Measurements from ENCODE around the gene SLC25A39. TPM values are rescaled to one million over a fixed set of nuclear protein-coding genes. Genes with fewer than 3 reads are reported as not detected.
"Not testable (repeated sequence)": the region's sequence is repeated elsewhere in the genome, so short reads cannot be mapped to it uniquely, and the experiment has no call there.

Gene SLC25A39
- total RNA-seq, 1 experiment from 2014 or later, result 249 TPM

GRCh38 chr17:44356241-44356640, 31.6 kb upstream of the SLC25A39 start:
- in situ Hi-C loops (cut with HindIII; ENCODE audit: low pct_unique_long_range_greater_than_20kb, low sequenced_read_pairs), result no loop called here
- no peak for DNase-seq (ENCODE audit: low read depth)

- in situ Hi-C loops (cut with HindIII; ENCODE audit: low pct_unique_long_range_greater_than_20kb, low sequenced_read_pairs), result no loop called here
- no peak for DNase-seq (ENCODE audit: low read depth)
Observed at GRCh38 chr17:44355642-44356099, 31.0 kb upstream of the SLC25A39 start.

GRCh38 chr17:44354582-44355561, 30.2 kb upstream of the SLC25A39 start:
- DNase-seq (ENCODE audit: low read depth), result no peak
- in situ Hi-C loops (cut with HindIII; ENCODE audit: low pct_unique_long_range_greater_than_20kb, low sequenced_read_pairs), result no loop called here

- DNase-seq (ENCODE audit: low read depth), result no peak
Observed at GRCh38 chr17:44353672-44354331, 29.2 kb upstream of the SLC25A39 start.

GRCh38 chr17:44352828-44353671, 28.4 kb upstream of the SLC25A39 start:
- DNase-seq (ENCODE audit: low read depth), result no peak
- in situ Hi-C loops (cut with HindIII; ENCODE audit: low pct_unique_long_range_greater_than_20kb, low sequenced_read_pairs), result no loop called here

More at GRCh38 chr17:44353672-44354331, 29.2 kb upstream of the SLC25A39 start:
- in situ Hi-C loops (cut with HindIII; ENCODE audit: low pct_unique_long_range_greater_than_20kb, low sequenced_read_pairs), result no loop called here

- DNase-seq (ENCODE audit: low read depth), result no peak
- in situ Hi-C loops (cut with HindIII; ENCODE audit: low pct_unique_long_range_greater_than_20kb, low sequenced_read_pairs), result no loop called here
Observed at GRCh38 chr17:44351961-44352827, 27.6 kb upstream of the SLC25A39 start.

- in situ Hi-C loops (cut with HindIII; ENCODE audit: low pct_unique_long_range_greater_than_20kb, low sequenced_read_pairs), result no loop called here
- DNase-seq (ENCODE audit: low read depth), result no peak
Observed at GRCh38 chr17:44351464-44351863, 26.8 kb upstream of the SLC25A39 start.

- peak; percentile 48 for DNase-seq (ENCODE audit: low read depth)
- in situ Hi-C loops (cut with HindIII; ENCODE audit: low pct_unique_long_range_greater_than_20kb, low sequenced_read_pairs), result no loop called here
Observed at GRCh38 chr17:44350733-44351226, 26.2 kb upstream of the SLC25A39 start.

- in situ Hi-C loops (cut with HindIII; ENCODE audit: low pct_unique_long_range_greater_than_20kb, low sequenced_read_pairs), result no loop called here
Observed at GRCh38 chr17:44349553-44350070, 25.0 kb upstream of the SLC25A39 start.

GRCh38 chr17:44348988-44349364, 24.4 kb upstream of the SLC25A39 start:
- in situ Hi-C loops (cut with HindIII; ENCODE audit: low pct_unique_long_range_greater_than_20kb, low sequenced_read_pairs), result no loop called here

More at GRCh38 chr17:44349553-44350070, 25.0 kb upstream of the SLC25A39 start:
- no peak for DNase-seq (ENCODE audit: low read depth)

GRCh38 chr17:44348234-44348987, 23.8 kb upstream of the SLC25A39 start:
- in situ Hi-C loops (cut with HindIII; ENCODE audit: low pct_unique_long_range_greater_than_20kb, low sequenced_read_pairs), result no loop called here
- peak; percentile 39 for DNase-seq (ENCODE audit: low read depth)

More at GRCh38 chr17:44348988-44349364, 24.4 kb upstream of the SLC25A39 start:
- no peak for DNase-seq (ENCODE audit: low read depth)

GRCh38 chr17:44347206-44348055, 22.8 kb upstream of the SLC25A39 start:
- DNase-seq (ENCODE audit: low read depth); in situ Hi-C loops (cut with HindIII; ENCODE audit: low pct_unique_long_range_greater_than_20kb, low sequenced_read_pairs): not testable (repeated sequence)

- no peak for DNase-seq (ENCODE audit: low read depth)
- in situ Hi-C loops (cut with HindIII; ENCODE audit: low pct_unique_long_range_greater_than_20kb, low sequenced_read_pairs), result no loop called here
Observed at GRCh38 chr17:44346064-44346844, 21.6 kb upstream of the SLC25A39 start.

GRCh38 chr17:44345454-44346026, 20.9 kb upstream of the SLC25A39 start:
- peak; percentile 67 for DNase-seq (ENCODE audit: low read depth)
- in situ Hi-C loops (cut with HindIII; ENCODE audit: low pct_unique_long_range_greater_than_20kb, low sequenced_read_pairs), result no loop called here

Data from Caki2 (cell line).